SJCRH30 (cell line): ENCODE measurements around the gene KIF22. TPM values are rescaled to one million over a fixed set of nuclear protein-coding genes. Genes with fewer than 3 reads are reported as not detected.
"Not testable (repeated sequence)": the region's sequence is repeated elsewhere in the genome, so short reads cannot be mapped to it uniquely, and the experiment has no call there.

Experiments
- DNase-seq, 2 experiments: peaks; one replicate each; pipeline ENCODE4 v3.0.0-alpha.2; 2015 to 2020
- H3K27ac ChIP-seq: fragments of 250-450 bp; sonication (Bioruptor Pico); 2 replicates; pipeline ENCODE4 v1.5.1; 2020; ENCODE audit warnings: mild to moderate bottlenecking, moderate library complexity
- H3K27me3 ChIP-seq: fragments of 250-450 bp; sonication (Bioruptor Pico); 2 replicates; pipeline ENCODE4 v1.5.1; 2020; ENCODE audit warnings: mild to moderate bottlenecking, moderate library complexity
- H3K36me3 ChIP-seq: fragments of 250-450 bp; sonication (Bioruptor Pico); 2 replicates; pipeline ENCODE4 v1.5.1; 2020; ENCODE audit warnings: mild to moderate bottlenecking, moderate library complexity
- H3K4me1 ChIP-seq: fragments of 250-450 bp; sonication (Bioruptor Pico); 2 replicates; pipeline ENCODE4 v1.5.1; 2020; ENCODE audit warnings: mild to moderate bottlenecking, moderate library complexity
- H3K4me3 ChIP-seq: fragments of 250-450 bp; sonication (Bioruptor Pico); 2 replicates; pipeline ENCODE4 v1.5.1; 2020; ENCODE audit warnings: mild to moderate bottlenecking, moderate library complexity
- H3K9me3 ChIP-seq: fragments of 250-450 bp; sonication (Bioruptor Pico); replicated peaks from 2 replicates; pipeline ENCODE4 v1.5.1; 2020; ENCODE audit warnings: mild to moderate bottlenecking, moderate library complexity
- total RNA-seq: library from RNA; depleted of rRNA; stranded (reverse); fragments of >200 nt; shearing (Covaris generic); gene quantifications from 2 replicates; pipeline ENCODE4 v1.2.3, GENCODE V29; 2014

Gene KIF22
- total RNA-seq, 1 experiment from 2014 or later, result 122 TPM

GRCh38 chr16:29757950-29758466 lies 32.5 kb upstream of the KIF22 start:
- no peaks in the 10 kb centered on the region for H3K9me3 ChIP-seq
- H3K27me3 ChIP-seq, result no peaks in the 10 kb centered on the region
- H3K4me3 ChIP-seq, result no peak overlapping the region
- no peak overlapping the region for H3K27ac ChIP-seq
- DNase-seq, result no peak
- no peaks in the 10 kb centered on the region for H3K4me1 ChIP-seq
- no peaks in the 10 kb centered on the region for H3K36me3 ChIP-seq

- no peaks in the 10 kb centered on the region for H3K9me3 ChIP-seq
- no peaks in the 10 kb centered on the region for H3K36me3 ChIP-seq
- DNase-seq, result no peak
- no peak overlapping the region for H3K27ac ChIP-seq
- no peak overlapping the region for H3K4me3 ChIP-seq
- no peaks in the 10 kb centered on the region for H3K4me1 ChIP-seq
- H3K27me3 ChIP-seq, result no peaks in the 10 kb centered on the region
Observed at GRCh38 chr16:29760567-29761279, 29.8 kb upstream of the KIF22 start.

GRCh38 chr16:29761280-29761651 lies 29.3 kb upstream of the KIF22 start:
- not testable (repeated sequence) for H3K27me3 ChIP-seq, H3K9me3 ChIP-seq, DNase-seq, H3K27ac ChIP-seq, H3K36me3 ChIP-seq, H3K4me1 ChIP-seq, H3K4me3 ChIP-seq

GRCh38 chr16:29761882-29762281 lies 28.7 kb upstream of the KIF22 start:
- no peak for DNase-seq
- H3K36me3 ChIP-seq, result no peaks in the 10 kb centered on the region
- H3K27ac ChIP-seq, result no peak overlapping the region
- H3K27me3 ChIP-seq, result no peaks in the 10 kb centered on the region
- H3K4me3 ChIP-seq, result no peak overlapping the region
- no peaks in the 10 kb centered on the region for H3K9me3 ChIP-seq
- H3K4me1 ChIP-seq, result no peaks in the 10 kb centered on the region

- Histone ChIP-seq H3K36me3 (no peaks in the 10 kb centered on the region), H3K4me3 (no peak overlapping the region), H3K9me3 (no peaks in the 10 kb centered on the region), H3K27me3 (no peaks in the 10 kb centered on the region), H3K27ac (no peak overlapping the region), H3K4me1 (no peaks in the 10 kb centered on the region)
- no peak for DNase-seq
Observed at GRCh38 chr16:29763326-29763725, 27.2 kb upstream of the KIF22 start.

- H3K27ac ChIP-seq, result no peak overlapping the region
Observed at GRCh38 chr16:29765167-29766032, 25.2 kb upstream of the KIF22 start.

GRCh38 chr16:29766571-29766970 lies 24.0 kb upstream of the KIF22 start:
- Histone ChIP-seq H3K36me3 (no peaks in the 10 kb centered on the region), H3K9me3 (no peaks in the 10 kb centered on the region), H3K27ac (no peak overlapping the region), H3K27me3 (no peaks in the 10 kb centered on the region), H3K4me3 (no peak overlapping the region), H3K4me1 (no peaks in the 10 kb centered on the region)
- no peak for DNase-seq

More at GRCh38 chr16:29765167-29766032, 25.2 kb upstream of the KIF22 start:
- DNase-seq, result no peak
- Histone ChIP-seq H3K9me3 (no peaks in the 10 kb centered on the region), H3K4me1 (no peaks in the 10 kb centered on the region), H3K36me3 (no peaks in the 10 kb centered on the region), H3K27me3 (no peaks in the 10 kb centered on the region), H3K4me3 (no peak overlapping the region)

- no peaks in the 10 kb centered on the region for H3K36me3 ChIP-seq
- H3K4me1 ChIP-seq, result no peaks in the 10 kb centered on the region
- DNase-seq, result no peak
- H3K9me3 ChIP-seq, result no peaks in the 10 kb centered on the region
- no peak overlapping the region for H3K4me3 ChIP-seq
- H3K27ac ChIP-seq, result no peak overlapping the region
- H3K27me3 ChIP-seq, result no peaks in the 10 kb centered on the region
Observed at GRCh38 chr16:29767062-29767461, 23.5 kb upstream of the KIF22 start.

GRCh38 chr16:29769507-29769906 lies 21.0 kb upstream of the KIF22 start:
- Histone ChIP-seq H3K27ac (no peak overlapping the region), H3K27me3 (no peaks in the 10 kb centered on the region), H3K36me3 (no peaks in the 10 kb centered on the region), H3K9me3 (no peaks in the 10 kb centered on the region), H3K4me3 (no peak overlapping the region), H3K4me1 (no peaks in the 10 kb centered on the region)
- DNase-seq, result no peak

GRCh38 chr16:29770250-29770929 lies 20.2 kb upstream of the KIF22 start:
- DNase-seq, result no peak
- Histone ChIP-seq H3K4me1 (no peaks in the 10 kb centered on the region), H3K36me3 (no peaks in the 10 kb centered on the region), H3K4me3 (no peak overlapping the region), H3K27me3 (no peaks in the 10 kb centered on the region), H3K9me3 (no peaks in the 10 kb centered on the region), H3K27ac (no peak overlapping the region)

- not testable (repeated sequence) for H3K4me3 ChIP-seq, DNase-seq, H3K36me3 ChIP-seq, H3K9me3 ChIP-seq, H3K4me1 ChIP-seq, H3K27me3 ChIP-seq, H3K27ac ChIP-seq
Observed at GRCh38 chr16:29772330-29772729, 18.2 kb upstream of the KIF22 start.

GRCh38 chr16:29774730-29775129 lies 15.8 kb upstream of the KIF22 start:
- Histone ChIP-seq H3K27me3 (no peaks in the 10 kb centered on the region), H3K4me1 (peaks cover 7% of the 10 kb centered on the region; the same call in 1 of the 2 replicates), H3K4me3 (no peak overlapping the region), H3K36me3 (no peaks in the 10 kb centered on the region), H3K9me3 (no peaks in the 10 kb centered on the region), H3K27ac (no peak overlapping the region)
- DNase-seq, result no peak

- H3K27ac ChIP-seq, result no peak overlapping the region
- no peak for DNase-seq
- peaks cover 9% of the 10 kb centered on the region; the same call in 1 of the 2 replicates for H3K4me1 ChIP-seq
- H3K4me3 ChIP-seq, result no peak overlapping the region
- H3K27me3 ChIP-seq, result no peaks in the 10 kb centered on the region
- H3K9me3 ChIP-seq, result no peaks in the 10 kb centered on the region
- H3K36me3 ChIP-seq, result no peaks in the 10 kb centered on the region
Observed at GRCh38 chr16:29775742-29776408, 14.7 kb upstream of the KIF22 start.

GRCh38 chr16:29777576-29778350 lies 12.8 kb upstream of the KIF22 start, which contains the start of gene ZG16:
Gene ZG16, plus strand, starts transcription at chr16:29778256. Its CDS starts 1,011 bp downstream, at chr16:29779267.
- Histone ChIP-seq H3K36me3 (no peaks in the 10 kb centered on the region), H3K4me3 (no peak within 1 kb of the TSS), H3K9me3 (no peaks in the 10 kb centered on the region)

More at GRCh38 chr16:29777576-29778350, 12.8 kb upstream of the KIF22 start, which contains the start of gene ZG16:
- DNase-seq, result no peak
- H3K4me1 ChIP-seq, result peaks cover 9% of the 10 kb centered on the region; the same call in 1 of the 2 replicates
- no peak within 1 kb of the TSS for H3K27ac ChIP-seq
- no peaks in the 10 kb centered on the region for H3K27me3 ChIP-seq
